Neutrophil (primary cell): ENCODE data around the gene TRIP4.
A peak's percentile ranks its signal among the peaks of the same experiment; 100 is the strongest.

Experiments
- H3K27ac ChIP-seq: fragments of 200-600 bp; sonication (generic); 2 replicates; pipeline ENCODE4 v1.5.1; 2016; ENCODE audit warnings: mild to moderate bottlenecking, moderate library complexity
- H3K27me3 ChIP-seq: fragments of 200-600 bp; sonication (generic); 2 replicates; pipeline ENCODE4 v1.6.0; 2016; ENCODE audit warnings: mild to moderate bottlenecking
- H3K36me3 ChIP-seq: fragments of 200-600 bp; sonication (generic); 2 replicates; pipeline ENCODE4 v1.5.1; 2017
- H3K4me1 ChIP-seq, 2 experiments: fragments of 200-600 bp in 1 of 2; sonication (generic) in 1 of 2; 1 replicate in 1 of 2; 2 replicates in 1 of 2; pipeline versions ENCODE4 v1.5.1 to v1.6.1; 2013 to 2016; ENCODE audit warnings: low read depth in 1 of 2, low read length in 1 of 2, mild to moderate bottlenecking in 1 of 2, moderate library complexity in 1 of 2; ENCODE audit not compliant: control insufficient read depth in 1 of 2, insufficient read depth in 1 of 2
- H3K4me3 ChIP-seq, 2 experiments: fragments of 200-600 bp in 1 of 2; sonication (generic) in 1 of 2; 1 replicate in 1 of 2; 2 replicates in 1 of 2; pipeline ENCODE4 v1.5.1; 2013 to 2016; ENCODE audit warnings: low read depth in 1 of 2, low read length in 1 of 2, mild to moderate bottlenecking in 1 of 2, moderate library complexity in 1 of 2
- H3K9me3 ChIP-seq: fragments of 200-600 bp; sonication (generic); 2 replicates; pipeline ENCODE4 v1.5.1; 2016
- CTCF ChIP-seq: fragments of 200-600 bp; sonication (generic); IDR thresholded peaks from 2 replicates; pipeline ENCODE4 v1.5.1; 2016; ENCODE audit warnings: antibody characterized with exemption

Gene TRIP4

GRCh38 chr15:64459066-64459781, 71.6 kb downstream of the TRIP4 start:
- Histone ChIP-seq H3K4me3 (no peak overlapping the region), H3K9me3 (no peaks in the 10 kb centered on the region), H3K27me3 (no peaks in the 10 kb centered on the region), H3K36me3 (no peaks in the 10 kb centered on the region), H3K4me1 (peaks cover 23 to 24% of the 10 kb centered on the region in 2 experiments), H3K27ac (no peak overlapping the region)
- TF ChIP-seq CTCF: no peak

- peaks cover 22 to 23% of the 10 kb centered on the region in 2 experiments for H3K4me1 ChIP-seq
- no peaks in the 10 kb centered on the region for H3K36me3 ChIP-seq
- no peaks in the 10 kb centered on the region for H3K9me3 ChIP-seq
- TF ChIP-seq CTCF: no peak
- H3K4me3 ChIP-seq: peak within 1 kb of the TSS; percentile 53 to 62
- H3K27me3 ChIP-seq: no peaks in the 10 kb centered on the region
- H3K27ac ChIP-seq: peak within 1 kb of the TSS; percentile 71
Observed at GRCh38 chr15:64460206-64460723, 72.6 kb downstream of the TRIP4 start, which contains the start of gene ZNF609. ZNF609 (plus strand) TSS chr15:64460578; CDS start chr15:64499420, 38,842 bp downstream.

GRCh38 chr15:64460724-64461720, 73.4 kb downstream of the TRIP4 start:
- no peaks in the 10 kb centered on the region for H3K36me3 ChIP-seq
- peak overlapping the region; percentile 71 for H3K27ac ChIP-seq
- H3K9me3 ChIP-seq: no peaks in the 10 kb centered on the region
- peak overlapping the region; percentile 53 to 62 for H3K4me3 ChIP-seq
- peaks cover 14 to 15% of the 10 kb centered on the region in 2 experiments for H3K4me1 ChIP-seq
- no peaks in the 10 kb centered on the region for H3K27me3 ChIP-seq
- no peak for TF ChIP-seq CTCF

DNA sequence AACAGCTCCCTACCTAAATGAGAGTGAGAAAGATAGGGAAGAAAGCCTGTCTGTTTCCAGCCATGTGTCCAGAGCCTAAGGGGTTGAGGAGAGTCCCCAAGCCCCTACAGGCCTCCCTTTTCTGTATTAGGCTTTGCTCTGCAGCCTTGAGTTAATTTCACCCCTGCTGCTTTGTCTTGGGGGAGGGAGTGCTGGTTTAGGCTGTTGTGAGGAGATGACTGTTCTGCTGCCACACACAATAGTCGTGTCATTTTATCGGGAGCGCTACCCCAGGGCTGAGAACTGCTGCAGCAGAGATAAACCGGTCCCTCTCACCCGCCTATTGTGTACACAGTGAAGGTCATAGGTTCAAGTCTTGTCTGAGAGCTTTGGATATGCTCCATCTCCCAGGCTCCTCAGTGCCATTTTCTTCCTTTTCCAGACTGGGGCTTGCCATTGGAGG, 74.1 kb downstream of the TRIP4 start:
- H3K27me3 ChIP-seq: no peaks in the 10 kb centered on the region
- H3K4me3 ChIP-seq: peak overlapping the region; percentile 53 to 62
- no peak for TF ChIP-seq CTCF
- peak overlapping the region; percentile 40 for H3K27ac ChIP-seq
- H3K36me3 ChIP-seq: no peaks in the 10 kb centered on the region
- H3K9me3 ChIP-seq: no peaks in the 10 kb centered on the region
- H3K4me1 ChIP-seq: peaks cover 11 to 12% of the 10 kb centered on the region in 2 experiments

- no peak overlapping the region for H3K27ac ChIP-seq
Observed at GRCh38 chr15:64462492-64462891, 74.9 kb downstream of the TRIP4 start.

More at GRCh38 chr15:64462492-64462891, 74.9 kb downstream of the TRIP4 start:
- no peak for TF ChIP-seq CTCF
- H3K36me3 ChIP-seq: no peaks in the 10 kb centered on the region
- H3K9me3 ChIP-seq: no peaks in the 10 kb centered on the region
- no peaks in the 10 kb centered on the region for H3K27me3 ChIP-seq
- H3K4me1 ChIP-seq: peaks cover 11 to 12% of the 10 kb centered on the region in 2 experiments
- H3K4me3 ChIP-seq: no peak overlapping the region
